HL-60 (cell line): ENCODE data around the gene HBM.

ENCODE experiments used
- DNase-seq, 2 experiments: peaks; one replicate each; pipeline ENCODE4 v3.0.0-alpha.2; 2010 to 2020; ENCODE audit warnings: low read depth in 1 of 2, low spot score in 1 of 2
- H3K27ac ChIP-seq: fragments of 250-450 bp; sonication (Bioruptor Pico); replicated peaks from 2 replicates; pipeline ENCODE4 v1.5.1; 2020; ENCODE audit warnings: mild to moderate bottlenecking, moderate library complexity
- H3K27me3 ChIP-seq: fragments of 250-450 bp; sonication (Bioruptor Pico); 2 replicates; pipeline ENCODE4 v1.5.1; 2021; ENCODE audit warnings: mild to moderate bottlenecking, moderate library complexity; ENCODE audit not compliant: insufficient read depth, poor library complexity, severe bottlenecking
- H3K4me3 ChIP-seq: replicated peaks from 2 replicates; pipeline ENCODE4 v1.5.1; 2011; ENCODE audit warnings: mild to moderate bottlenecking, control low read depth, low read length; ENCODE audit not compliant: insufficient read depth
- CTCF ChIP-seq: IDR thresholded peaks from one replicate; pipeline ENCODE4 v1.5.1; 2011; ENCODE audit warnings: low read length, control low read depth, inconsistent platforms; ENCODE audit not compliant: insufficient read depth
- GABPA ChIP-seq: IDR thresholded peaks from 2 replicates; pipeline ENCODE4 v1.6.1; 2012; ENCODE audit warnings: low read depth
- POLR2AphosphoS5 ChIP-seq: IDR thresholded peaks from 2 replicates; pipeline ENCODE4 v1.6.1; 2012; ENCODE audit warnings: low read depth
- REST ChIP-seq: IDR thresholded peaks from 2 replicates; pipeline ENCODE4 v1.6.1; 2012; ENCODE audit warnings: low read depth; ENCODE audit not compliant: insufficient replicate concordance
- SPI1 ChIP-seq: IDR thresholded peaks from 2 replicates; pipeline ENCODE4 v1.6.1; 2012; ENCODE audit warnings: low read depth, mild to moderate bottlenecking, borderline replicate concordance

Gene HBM

GRCh38 chr16:166375-167121, 770 bp downstream of the HBM start:
- H3K4me3 ChIP-seq = no peak overlapping the region
- TF ChIP-seq CTCF (no peak), SPI1 (peak; percentile 57; the same call in 1 of the 2 replicates)
- DNase-seq = no peak
- no peak overlapping the region for H3K27ac ChIP-seq
- peaks cover 56% of the 10 kb centered on the region for H3K27me3 ChIP-seq

GRCh38 chr16:167122-167690, 1.4 kb downstream of the HBM start:
- Histone ChIP-seq H3K4me3 (no peak overlapping the region), H3K27me3 (peaks cover 54% of the 10 kb centered on the region), H3K27ac (no peak overlapping the region)
- no peak for DNase-seq
- TF ChIP-seq POLR2AphosphoS5 (no peak), CTCF (no peak), GABPA (no peak), REST (no peak), SPI1 (no peak)

DNA sequence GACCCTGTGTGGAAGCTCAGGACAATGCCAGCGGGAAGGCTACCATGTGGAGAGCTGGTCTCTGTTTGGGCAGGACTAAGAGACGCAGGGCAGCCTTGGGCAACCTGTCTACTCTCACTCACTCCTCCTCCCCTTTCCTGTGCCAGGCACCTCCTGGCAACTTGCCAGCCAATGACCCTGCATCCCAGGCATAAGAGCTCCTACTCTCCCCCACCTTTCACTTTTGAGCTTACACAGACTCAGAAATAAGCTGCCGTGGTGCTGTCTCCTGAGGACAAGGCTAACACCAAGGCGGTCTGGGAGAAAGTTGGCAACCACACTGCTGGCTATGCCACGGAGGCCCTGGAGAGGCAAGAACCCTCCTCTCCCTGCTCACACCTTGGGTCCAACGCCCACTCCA, 2.6 kb downstream of the HBM start:
- H3K27me3 ChIP-seq = peaks cover 57% of the 10 kb centered on the region
- TF ChIP-seq REST (no peak), GABPA (no peak), CTCF (no peak), POLR2AphosphoS5 (no peak), SPI1 (no peak)
- no peak overlapping the region for H3K4me3 ChIP-seq
- no peak overlapping the region for H3K27ac ChIP-seq
- no peak for DNase-seq

- no peak for DNase-seq
These were observed 3.2 kb downstream of the HBM start for GRCh38 chr16:169014-169413.

More at GRCh38 chr16:169014-169413, 3.2 kb downstream of the HBM start:
- TF ChIP-seq REST (no peak), SPI1 (no peak), POLR2AphosphoS5 (no peak), CTCF (no peak), GABPA (no peak)
- Histone ChIP-seq H3K27ac (no peak overlapping the region), H3K27me3 (peaks cover 59% of the 10 kb centered on the region), H3K4me3 (no peak overlapping the region)
